HUES6 (cell line): Measurements from ENCODE around the gene ENTPD1.
"Not testable (repeated sequence)": the region's sequence is repeated elsewhere in the genome, so short reads cannot be mapped to it uniquely, and the experiment has no call there.

ENCODE experiments used
- H3K27ac ChIP-seq: 2 replicates; pipeline ENCODE4 v1.7.0; 2013; ENCODE audit warnings: low read depth, mild to moderate bottlenecking, low read length, inconsistent platforms
- H3K27me3 ChIP-seq: 2 replicates; pipeline ENCODE4 v1.6.1; 2013; ENCODE audit warnings: low read length; ENCODE audit not compliant: control insufficient read depth, insufficient read depth
- H3K36me3 ChIP-seq: 2 replicates; pipeline ENCODE4 v1.6.1; 2013; ENCODE audit warnings: low read length; ENCODE audit not compliant: control insufficient read depth, insufficient read depth
- H3K4me1 ChIP-seq: 2 replicates; pipeline ENCODE4 v1.6.1; 2013; ENCODE audit warnings: low read length; ENCODE audit not compliant: control insufficient read depth, insufficient read depth
- H3K4me3 ChIP-seq: 2 replicates; pipeline ENCODE4 v1.5.1; 2013; ENCODE audit warnings: low read depth, low read length
- H3K9ac ChIP-seq: one replicate; pipeline ENCODE4 v1.6.1; 2013; ENCODE audit warnings: mild to moderate bottlenecking, low read length
- H3K9me3 ChIP-seq: 2 replicates; pipeline ENCODE4 v1.6.1; 2013; ENCODE audit warnings: low read depth, low read length; ENCODE audit not compliant: control insufficient read depth, insufficient read depth

The ENTPD1 gene

GRCh38 chr10:95756041-95756761, at the start of gene ENTPD1:
ENTPD1 (plus strand) TSS chr10:95756163; CDS start chr10:95756240, 77 bp downstream.
- H3K36me3 ChIP-seq: no peaks in the 10 kb centered on the region
- H3K9ac ChIP-seq: peak within 1 kb of the TSS; percentile 41
- H3K27me3 ChIP-seq: no peaks in the 10 kb centered on the region
- H3K4me3 ChIP-seq: peak within 1 kb of the TSS; percentile 54
- no peak within 1 kb of the TSS for H3K27ac ChIP-seq
- peaks cover 16% of the 10 kb centered on the region for H3K4me1 ChIP-seq
- no peaks in the 10 kb centered on the region for H3K9me3 ChIP-seq

GRCh38 chr10:95706573-95706972, 49.4 kb upstream of the ENTPD1 start:
- no peak overlapping the region for H3K9ac ChIP-seq
- no peaks in the 10 kb centered on the region for H3K27me3 ChIP-seq
- no peaks in the 10 kb centered on the region for H3K36me3 ChIP-seq
- no peak overlapping the region for H3K27ac ChIP-seq
- H3K4me1 ChIP-seq: no peaks in the 10 kb centered on the region
- H3K9me3 ChIP-seq: peaks cover 7% of the 10 kb centered on the region
- no peak overlapping the region for H3K4me3 ChIP-seq

- Histone ChIP-seq H3K27ac (no peak overlapping the region), H3K4me3 (no peak overlapping the region), H3K9me3 (peaks cover 7% of the 10 kb centered on the region), H3K36me3 (no peaks in the 10 kb centered on the region), H3K4me1 (no peaks in the 10 kb centered on the region), H3K27me3 (no peaks in the 10 kb centered on the region), H3K9ac (no peak overlapping the region)
Observed at GRCh38 chr10:95706990-95707389, 49.0 kb upstream of the ENTPD1 start.

- Histone ChIP-seq H3K9ac (no peak overlapping the region), H3K9me3 (peaks cover 4% of the 10 kb centered on the region), H3K4me1 (no peaks in the 10 kb centered on the region), H3K4me3 (no peak overlapping the region), H3K27ac (no peak overlapping the region), H3K27me3 (no peaks in the 10 kb centered on the region), H3K36me3 (no peaks in the 10 kb centered on the region)
Observed at GRCh38 chr10:95711492-95711891, 44.5 kb upstream of the ENTPD1 start.

GRCh38 chr10:95716466-95716865, 39.5 kb upstream of the ENTPD1 start:
- H3K36me3 ChIP-seq: no peaks in the 10 kb centered on the region
- no peak overlapping the region for H3K27ac ChIP-seq
- no peaks in the 10 kb centered on the region for H3K4me1 ChIP-seq
- no peak overlapping the region for H3K9ac ChIP-seq
- H3K27me3 ChIP-seq: no peaks in the 10 kb centered on the region
- no peaks in the 10 kb centered on the region for H3K9me3 ChIP-seq
- no peak overlapping the region for H3K4me3 ChIP-seq

GRCh38 chr10:95716866-95717265, 39.1 kb upstream of the ENTPD1 start:
- Histone ChIP-seq H3K4me1 (no peaks in the 10 kb centered on the region), H3K36me3 (no peaks in the 10 kb centered on the region), H3K9me3 (no peaks in the 10 kb centered on the region), H3K9ac (no peak overlapping the region), H3K4me3 (no peak overlapping the region), H3K27me3 (no peaks in the 10 kb centered on the region), H3K27ac (no peak overlapping the region)

GRCh38 chr10:95720745-95721144, 35.2 kb upstream of the ENTPD1 start:
- not testable (repeated sequence) for H3K4me1 ChIP-seq, H3K27me3 ChIP-seq, H3K9ac ChIP-seq, H3K4me3 ChIP-seq, H3K27ac ChIP-seq, H3K36me3 ChIP-seq, H3K9me3 ChIP-seq

GRCh38 chr10:95722496-95722895, 33.5 kb upstream of the ENTPD1 start:
- not testable (repeated sequence) for H3K9me3 ChIP-seq, H3K27me3 ChIP-seq, H3K27ac ChIP-seq, H3K4me3 ChIP-seq, H3K4me1 ChIP-seq, H3K36me3 ChIP-seq, H3K9ac ChIP-seq

- no peak overlapping the region for H3K27ac ChIP-seq
- H3K9ac ChIP-seq: no peak overlapping the region
- H3K36me3 ChIP-seq: no peaks in the 10 kb centered on the region
- no peaks in the 10 kb centered on the region for H3K4me1 ChIP-seq
- H3K4me3 ChIP-seq: no peak overlapping the region
- peaks cover 18% of the 10 kb centered on the region for H3K9me3 ChIP-seq
- no peaks in the 10 kb centered on the region for H3K27me3 ChIP-seq
Observed at GRCh38 chr10:95728526-95728925, 27.4 kb upstream of the ENTPD1 start.

GRCh38 chr10:95729323-95730055, 26.5 kb upstream of the ENTPD1 start:
- Histone ChIP-seq H3K9me3 (peaks cover 26% of the 10 kb centered on the region), H3K36me3 (no peaks in the 10 kb centered on the region), H3K27ac (no peak overlapping the region), H3K4me3 (no peak overlapping the region), H3K27me3 (no peaks in the 10 kb centered on the region), H3K4me1 (no peaks in the 10 kb centered on the region), H3K9ac (no peak overlapping the region)

GRCh38 chr10:95730233-95730632, 25.7 kb upstream of the ENTPD1 start:
- no peak overlapping the region for H3K4me3 ChIP-seq
- H3K9ac ChIP-seq: no peak overlapping the region
- H3K27ac ChIP-seq: no peak overlapping the region
- H3K9me3 ChIP-seq: peaks cover 29% of the 10 kb centered on the region
- no peaks in the 10 kb centered on the region for H3K36me3 ChIP-seq
- no peaks in the 10 kb centered on the region for H3K27me3 ChIP-seq
- no peaks in the 10 kb centered on the region for H3K4me1 ChIP-seq
